ENCODE results near the gene ZNF33B.

GRCh38 chr10:42576338-42576737 lies 62.0 kb downstream of the ZNF33B start:
- TF ChIP-seq, protein P1, sequence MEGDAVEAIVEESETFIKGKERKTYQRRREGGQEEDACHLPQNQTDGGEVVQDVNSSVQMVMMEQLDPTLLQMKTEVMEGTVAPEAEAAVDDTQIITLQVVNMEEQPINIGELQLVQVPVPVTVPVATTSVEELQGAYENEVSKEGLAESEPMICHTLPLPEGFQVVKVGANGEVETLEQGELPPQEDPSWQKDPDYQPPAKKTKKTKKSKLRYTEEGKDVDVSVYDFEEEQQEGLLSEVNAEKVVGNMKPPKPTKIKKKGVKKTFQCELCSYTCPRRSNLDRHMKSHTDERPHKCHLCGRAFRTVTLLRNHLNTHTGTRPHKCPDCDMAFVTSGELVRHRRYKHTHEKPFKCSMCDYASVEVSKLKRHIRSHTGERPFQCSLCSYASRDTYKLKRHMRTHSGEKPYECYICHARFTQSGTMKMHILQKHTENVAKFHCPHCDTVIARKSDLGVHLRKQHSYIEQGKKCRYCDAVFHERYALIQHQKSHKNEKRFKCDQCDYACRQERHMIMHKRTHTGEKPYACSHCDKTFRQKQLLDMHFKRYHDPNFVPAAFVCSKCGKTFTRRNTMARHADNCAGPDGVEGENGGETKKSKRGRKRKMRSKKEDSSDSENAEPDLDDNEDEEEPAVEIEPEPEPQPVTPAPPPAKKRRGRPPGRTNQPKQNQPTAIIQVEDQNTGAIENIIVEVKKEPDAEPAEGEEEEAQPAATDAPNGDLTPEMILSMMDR (IDR thresholded peaks at IDR 0.05) = no peak
- no peak for TF ChIP-seq POLR2A (IDR thresholded peaks at IDR 0.05)

All from thyroid gland (tissue), 4 donors.